ENCODE measurements around the gene DCP1B. TPM values are rescaled to one million over a fixed set of nuclear protein-coding genes. Genes with fewer than 3 reads are reported as not detected.

Gene DCP1B
- total RNA-seq, 1 experiment from 2014 or later, result 30.8 TPM

- Histone ChIP-seq H2AFZ (ENCODE audit: low read length) (peak overlapping the region; percentile 39; the same call in 1 of the 2 replicates), H3K4me3 (ENCODE audit: low read length) (peak overlapping the region; percentile 48; the same call in 1 of the 2 replicates), H3K27ac (ENCODE audit: low read length) (peak overlapping the region; percentile 11; the same call in 1 of the 2 replicates), H3K4me1 (ENCODE audit: low read length) (peaks cover 54% of the 10 kb centered on the region), H3K9me3 (ENCODE audit: low read length) (no peaks in the 10 kb centered on the region), H3K36me3 (ENCODE audit: insufficient read depth, low read length) (no peaks in the 10 kb centered on the region), H3K79me2 (ENCODE audit: low read length) (no peaks in the 10 kb centered on the region), H3K9me2 (replicated peaks; ENCODE audit: insufficient read depth, low read length) (no peaks in the 10 kb centered on the region), H4K20me1 (ENCODE audit: insufficient read depth, low read depth, low read length) (no peaks in the 10 kb centered on the region), H3K27me3 (ENCODE audit: low read length) (no peaks in the 10 kb centered on the region), H3K4me2 (ENCODE audit: low read depth, low read length, poor library complexity, severe bottlenecking) (peak overlapping the region; percentile 67), H3K9ac (ENCODE audit: low read length) (peak overlapping the region; percentile 60)
- no peak for DNase-seq
These were observed 70.2 kb downstream of the DCP1B start for GRCh38 chr12:1934068-1934467.

GRCh38 chr12:1933342-1934051 is 70.8 kb downstream of the DCP1B start:
- Histone ChIP-seq H3K9me3 (ENCODE audit: low read length) (no peaks in the 10 kb centered on the region), H3K4me2 (ENCODE audit: low read depth, low read length, poor library complexity, severe bottlenecking) (peak overlapping the region; percentile 67), H3K4me1 (ENCODE audit: low read length) (peaks cover 54% of the 10 kb centered on the region), H4K20me1 (ENCODE audit: insufficient read depth, low read depth, low read length) (no peaks in the 10 kb centered on the region), H3K4me3 (ENCODE audit: low read length) (peak overlapping the region; percentile 48; the same call in 1 of the 2 replicates), H3K9ac (ENCODE audit: low read length) (peak overlapping the region; percentile 60), H3K79me2 (ENCODE audit: low read length) (no peaks in the 10 kb centered on the region), H2AFZ (ENCODE audit: low read length) (peak overlapping the region; percentile 39; the same call in 1 of the 2 replicates), H3K27ac (ENCODE audit: low read length) (peak overlapping the region; percentile 11; the same call in 1 of the 2 replicates), H3K9me2 (replicated peaks; ENCODE audit: insufficient read depth, low read length) (no peaks in the 10 kb centered on the region), H3K36me3 (ENCODE audit: insufficient read depth, low read length) (no peaks in the 10 kb centered on the region), H3K27me3 (ENCODE audit: low read length) (no peaks in the 10 kb centered on the region)
- peak; percentile 88 for DNase-seq

- H3K27ac ChIP-seq (ENCODE audit: low read length), result no peak overlapping the region
- H3K4me3 ChIP-seq (ENCODE audit: low read length), result no peak overlapping the region
- no peaks in the 10 kb centered on the region for H3K79me2 ChIP-seq (ENCODE audit: low read length)
- no peaks in the 10 kb centered on the region for H3K36me3 ChIP-seq (ENCODE audit: insufficient read depth, low read length)
- H3K4me2 ChIP-seq (ENCODE audit: low read depth, low read length, poor library complexity, severe bottlenecking), result peak overlapping the region; percentile 67
- no peaks in the 10 kb centered on the region for H3K27me3 ChIP-seq (ENCODE audit: low read length)
- H3K9me3 ChIP-seq (ENCODE audit: low read length), result no peaks in the 10 kb centered on the region
- H3K4me1 ChIP-seq (ENCODE audit: low read length), result peaks cover 54% of the 10 kb centered on the region
- no peaks in the 10 kb centered on the region for H3K9me2 ChIP-seq (replicated peaks; ENCODE audit: insufficient read depth, low read length)
- no peak overlapping the region for H2AFZ ChIP-seq (ENCODE audit: low read length)
- no peaks in the 10 kb centered on the region for H4K20me1 ChIP-seq (ENCODE audit: insufficient read depth, low read depth, low read length)
- H3K9ac ChIP-seq (ENCODE audit: low read length), result no peak overlapping the region
- DNase-seq, result no peak
These were observed 71.9 kb downstream of the DCP1B start for GRCh38 chr12:1932264-1932777.

- Histone ChIP-seq H3K79me2 (ENCODE audit: low read length) (no peaks in the 10 kb centered on the region), H3K4me2 (ENCODE audit: low read depth, low read length, poor library complexity, severe bottlenecking) (no peak overlapping the region), H2AFZ (ENCODE audit: low read length) (no peak overlapping the region), H3K4me3 (ENCODE audit: low read length) (no peak overlapping the region), H3K27me3 (ENCODE audit: low read length) (no peaks in the 10 kb centered on the region), H3K36me3 (ENCODE audit: insufficient read depth, low read length) (no peaks in the 10 kb centered on the region), H4K20me1 (ENCODE audit: insufficient read depth, low read depth, low read length) (no peaks in the 10 kb centered on the region), H3K27ac (ENCODE audit: low read length) (no peak overlapping the region), H3K4me1 (ENCODE audit: low read length) (peaks cover 54% of the 10 kb centered on the region), H3K9me2 (replicated peaks; ENCODE audit: insufficient read depth, low read length) (no peaks in the 10 kb centered on the region), H3K9ac (ENCODE audit: low read length) (no peak overlapping the region), H3K9me3 (ENCODE audit: low read length) (no peaks in the 10 kb centered on the region)
- DNase-seq, result no peak
These were observed 72.6 kb downstream of the DCP1B start for GRCh38 chr12:1931642-1932041.

- Histone ChIP-seq H3K27me3 (ENCODE audit: low read length) (no peaks in the 10 kb centered on the region), H3K27ac (ENCODE audit: low read length) (no peak overlapping the region), H3K9me2 (replicated peaks; ENCODE audit: insufficient read depth, low read length) (no peaks in the 10 kb centered on the region), H3K9ac (ENCODE audit: low read length) (no peak overlapping the region), H3K4me1 (ENCODE audit: low read length) (peaks cover 54% of the 10 kb centered on the region), H3K79me2 (ENCODE audit: low read length) (no peaks in the 10 kb centered on the region), H3K36me3 (ENCODE audit: insufficient read depth, low read length) (no peaks in the 10 kb centered on the region), H3K4me3 (ENCODE audit: low read length) (no peak overlapping the region), H4K20me1 (ENCODE audit: insufficient read depth, low read depth, low read length) (no peaks in the 10 kb centered on the region), H3K4me2 (ENCODE audit: low read depth, low read length, poor library complexity, severe bottlenecking) (peak overlapping the region; percentile 43), H3K9me3 (ENCODE audit: low read length) (no peaks in the 10 kb centered on the region), H2AFZ (ENCODE audit: low read length) (no peak overlapping the region)
- DNase-seq, result no peak
These were observed 73.3 kb downstream of the DCP1B start for GRCh38 chr12:1930803-1931597.

- DNase-seq, result peak; percentile 46
- Histone ChIP-seq H2AFZ (ENCODE audit: low read length) (0 out of 2 replicates have a peak overlapping the region, but pooled peaks have one; percentile 52), H3K9me3 (ENCODE audit: low read length) (no peaks in the 10 kb centered on the region), H3K4me1 (ENCODE audit: low read length) (peaks cover 61% of the 10 kb centered on the region), H3K27ac (ENCODE audit: low read length) (no peak overlapping the region), H3K4me2 (ENCODE audit: low read depth, low read length, poor library complexity, severe bottlenecking) (peak overlapping the region; percentile 43), H3K27me3 (ENCODE audit: low read length) (no peaks in the 10 kb centered on the region), H3K79me2 (ENCODE audit: low read length) (no peaks in the 10 kb centered on the region), H3K9me2 (replicated peaks; ENCODE audit: insufficient read depth, low read length) (no peaks in the 10 kb centered on the region), H4K20me1 (ENCODE audit: insufficient read depth, low read depth, low read length) (no peaks in the 10 kb centered on the region), H3K9ac (ENCODE audit: low read length) (peak overlapping the region; percentile 47; the same call in 1 of the 2 replicates), H3K4me3 (ENCODE audit: low read length) (no peak overlapping the region), H3K36me3 (ENCODE audit: insufficient read depth, low read length) (no peaks in the 10 kb centered on the region)
These were observed 74.1 kb downstream of the DCP1B start for GRCh38 chr12:1929985-1930802.

GRCh38 chr12:1929241-1929984 is 74.8 kb downstream of the DCP1B start:
- Histone ChIP-seq H4K20me1 (ENCODE audit: insufficient read depth, low read depth, low read length) (no peaks in the 10 kb centered on the region), H3K79me2 (ENCODE audit: low read length) (no peaks in the 10 kb centered on the region), H2AFZ (ENCODE audit: low read length) (no peak overlapping the region), H3K9ac (ENCODE audit: low read length) (no peak overlapping the region), H3K27ac (ENCODE audit: low read length) (peak overlapping the region; percentile 26; the same call in 1 of the 2 replicates), H3K36me3 (ENCODE audit: insufficient read depth, low read length) (no peaks in the 10 kb centered on the region), H3K9me3 (ENCODE audit: low read length) (no peaks in the 10 kb centered on the region), H3K4me3 (ENCODE audit: low read length) (no peak overlapping the region), H3K9me2 (replicated peaks; ENCODE audit: insufficient read depth, low read length) (no peaks in the 10 kb centered on the region), H3K4me2 (ENCODE audit: low read depth, low read length, poor library complexity, severe bottlenecking) (peak overlapping the region; percentile 43), H3K4me1 (ENCODE audit: low read length) (peaks cover 65% of the 10 kb centered on the region), H3K27me3 (ENCODE audit: low read length) (no peaks in the 10 kb centered on the region)
- DNase-seq, result peak; percentile 59

All from Karpas-422 (cell line).